Thyroid gland (tissue), 4 donors: ENCODE results near the gene NRG3.

Experiments used
- CTCF ChIP-seq, 6 experiments: fragments of 200-600 bp in 3 of 6; fragments of 450-650 bp in 3 of 6; sonication (generic) in 3 of 6; IDR thresholded peaks; one replicate each; pipeline ENCODE4 v1.5.1; 2016 to 2019; ENCODE audit warnings: antibody characterized with exemption in 6 of 6, mild to moderate bottlenecking in 2 of 6, inconsistent platforms in 1 of 6, moderate library complexity in 1 of 6
- POLR2A ChIP-seq, 2 donors: fragments of 450-650 bp; IDR thresholded peaks; one replicate each; pipeline ENCODE4 v1.6.1; 2017; ENCODE audit warnings: antibody characterized with exemption in 2 of 2, mild to moderate bottlenecking in 2 of 2, moderate library complexity in 1 of 2

- no peak for TF ChIP-seq CTCF (IDR thresholded peaks at IDR 0.05)
- TF ChIP-seq POLR2A (IDR thresholded peaks at IDR 0.05) = no peak
Observed at GRCh38 chr10:82966130-82966529, 1091.1 kb downstream of the NRG3 start.
